Measurements from ENCODE around the gene MYO3B. TPM values are rescaled to one million over a fixed set of nuclear protein-coding genes. Genes with fewer than 3 reads are reported as not detected.

The MYO3B gene
- total and polyA plus RNA-seq, 2 of the 8 experiments (the other 6 are each of a cell fraction or from before 2014, with no cell fraction given): 0.17 to 0.19 TPM

DNA sequence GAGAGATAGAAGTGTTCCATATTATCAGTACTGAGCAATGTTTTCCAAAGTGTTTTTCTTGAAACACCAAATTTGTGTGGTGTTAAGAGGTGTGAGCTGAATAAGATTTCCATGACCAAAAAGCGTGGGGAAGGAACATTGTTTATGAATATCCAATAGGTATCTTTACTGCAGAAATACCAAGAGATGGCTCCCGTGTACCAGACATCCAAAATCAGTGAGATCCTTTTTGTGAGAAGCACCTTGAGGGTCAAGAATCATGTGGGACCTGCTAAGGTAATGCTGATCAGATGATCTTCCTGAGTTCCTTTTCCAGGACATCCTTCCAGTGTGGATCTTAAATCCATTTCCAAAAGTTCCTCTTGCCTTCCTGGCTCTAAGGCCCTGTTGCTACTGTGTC lies 246.0 kb downstream of the MYO3B start:
- ChIA-PET CTCF (ENCODE audit: partially characterized antibody) (interaction anchor here (0.6 to 2.9 kb wide), 4 partner anchors 8 to 391 kb away, joined by 3 to 8 read pairs (median 4); no protein-coding TSS in a partner anchor), POLR2A (ENCODE audit: partially characterized antibody) (no interaction called here)
- Histone ChIP-seq H2AK5ac (ENCODE audit: low read depth, low read length) (no peak overlapping the region), H4K8ac (ENCODE audit: extremely low read depth, insufficient read depth, low read length) (no peak overlapping the region), H3K79me1 (ENCODE audit: low read depth, low read length) (no peaks in the 10 kb centered on the region), H3K36me3 (ENCODE audit: control insufficient read depth in 2 of 4, insufficient read depth in 4 of 4, low read length in 3 of 4) (no peaks in the 10 kb centered on the region), H2AFZ (ENCODE audit: low read length) (no peak overlapping the region), H2BK5ac (ENCODE audit: low read depth, low read length) (no peak overlapping the region), H3K14ac (ENCODE audit: insufficient read length) (no peak overlapping the region), H3K23ac (ENCODE audit: insufficient read length) (no peak overlapping the region), H3K4me1 (replicated peaks in 1 of 4; ENCODE audit: control insufficient read depth in 3 of 4, insufficient read depth in 4 of 4, low read length in 3 of 4) (no peaks in the 10 kb centered on the region), H2BK15ac (ENCODE audit: low read length) (no peak overlapping the region), H2BK120ac (replicated peaks; ENCODE audit: low read depth, low read length) (no peak overlapping the region), H4K20me1 (replicated peaks in 1 of 2; ENCODE audit: control insufficient read depth in 1 of 2, insufficient read depth in 2 of 2, low read length in 2 of 2) (no peaks in the 10 kb centered on the region), H3K79me2 (ENCODE audit: control insufficient read depth in 1 of 2, insufficient read depth in 2 of 2, low read length in 2 of 2) (no peaks in the 10 kb centered on the region), H3K9me3 (ENCODE audit: insufficient read depth in 2 of 2, low read depth in 1 of 2, low read length in 1 of 2) (no peaks in the 10 kb centered on the region), H4K5ac (ENCODE audit: insufficient read length, low read depth, low read length) (no peak overlapping the region), H3K9ac (replicated peaks in 1 of 4; ENCODE audit: extremely low read depth in 1 of 4, low read depth in 3 of 4, low read length in 3 of 4) (no peak overlapping the region), H3K27me3 (replicated peaks in 1 of 4; ENCODE audit: control insufficient read depth in 3 of 4, extremely low read depth in 1 of 4, insufficient read depth in 3 of 4, low read length in 3 of 4) (no peaks in the 10 kb centered on the region; a peak in 1 of 7 replicates), H4K91ac (replicated peaks; ENCODE audit: insufficient read length, low read length) (no peak overlapping the region), H3K4me3 (ENCODE audit: extremely low read depth in 1 of 4, insufficient read depth in 2 of 4, low read depth in 3 of 4, low read length in 4 of 4) (no peak overlapping the region), H2BK20ac (ENCODE audit: low read length) (no peak overlapping the region), H2BK12ac (ENCODE audit: low read depth, low read length) (no peak overlapping the region), H3K56ac (replicated peaks; ENCODE audit: insufficient read length, low read depth, low read length) (no peak overlapping the region), H3K18ac (ENCODE audit: extremely low read depth, low read length) (no peak overlapping the region), H3K4ac (replicated peaks; ENCODE audit: insufficient read length, low read depth, low read length) (no peak overlapping the region), H3K4me2 (ENCODE audit: insufficient read depth in 1 of 2, low read depth in 2 of 2, low read length in 2 of 2) (no peak overlapping the region), H3K23me2 (ENCODE audit: low read depth, low read length) (no peaks in the 10 kb centered on the region), H3K27ac (ENCODE audit: low read depth, low read length) (no peak overlapping the region)
- 93% methylated on average over 2 of the region's 2 CpGs; no CpG with 5 or more reads in 1 of the 2 experiments for WGBS, 2 experiments (ENCODE audit: extremely low coverage in 1 of 2, insufficient coverage in 1 of 2, insufficient read length in 1 of 2, insufficient replicate concordance in 2 of 2, low coverage in 1 of 2, low lambda C conversion rate in 2 of 2, missing lambda C conversion rate in 1 of 2)
- no peak for FAIRE-seq
- no peak for DNase-seq (ENCODE audit: low read depth in 1 of 2, low spot score in 2 of 2)
- TF ChIP-seq SUZ12 (IDR thresholded peaks at IDR 0.05; ENCODE audit: low read length) (no peak), POU5F1 (IDR thresholded peaks at IDR 0.05; ENCODE audit: low read depth, low read length) (no peak), TAF1 (IDR thresholded peaks at IDR 0.05; ENCODE audit: low read depth, low read length) (no peak), HDAC2 (IDR thresholded peaks at IDR 0.05; ENCODE audit: borderline replicate concordance in 1 of 2, low read depth in 2 of 2, low read length in 2 of 2) (no peak), PHF8 (conservative IDR thresholded peaks at IDR 0.05; ENCODE audit: low read depth, low read length) (no peak), ZNF274 (IDR thresholded peaks at IDR 0.05; ENCODE audit: borderline replicate concordance, extremely low read depth, low read length) (no peak), TAF7 (optimal IDR thresholded peaks at IDR 0.05; ENCODE audit: borderline replicate concordance, low read depth, low read length) (no peak), SAP30 (IDR thresholded peaks at IDR 0.05; ENCODE audit: insufficient read depth, insufficient replicate concordance, low read length) (no peak), CREB1 (IDR thresholded peaks at IDR 0.05) (no peak), TEAD4 (IDR thresholded peaks at IDR 0.05; ENCODE audit: low read depth, low read length) (no peak), SP4 (IDR thresholded peaks at IDR 0.05; ENCODE audit: low read length) (no peak)
- TF ChIP-seq, protein P1, sequence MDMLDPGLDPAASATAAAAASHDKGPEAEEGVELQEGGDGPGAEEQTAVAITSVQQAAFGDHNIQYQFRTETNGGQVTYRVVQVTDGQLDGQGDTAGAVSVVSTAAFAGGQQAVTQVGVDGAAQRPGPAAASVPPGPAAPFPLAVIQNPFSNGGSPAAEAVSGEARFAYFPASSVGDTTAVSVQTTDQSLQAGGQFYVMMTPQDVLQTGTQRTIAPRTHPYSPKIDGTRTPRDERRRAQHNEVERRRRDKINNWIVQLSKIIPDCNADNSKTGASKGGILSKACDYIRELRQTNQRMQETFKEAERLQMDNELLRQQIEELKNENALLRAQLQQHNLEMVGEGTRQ (IDR thresholded peaks at IDR 0.05; ENCODE audit: low read length): no peak
